IPS-18c (cell line): Measurements from ENCODE around the gene CCL11.

Experiments used
- H3K4me3 ChIP-seq: 2 replicates; pipeline ENCODE4 v1.7.0; 2013; ENCODE audit warnings: low read depth, mild to moderate bottlenecking, low read length, moderate library complexity; ENCODE audit not compliant: insufficient read depth
- H3K9me3 ChIP-seq: one replicate; pipeline ENCODE4 v1.6.1; 2013; ENCODE audit warnings: mild to moderate bottlenecking, low read length, moderate library complexity; ENCODE audit not compliant: control insufficient read depth, insufficient read depth

The CCL11 gene

DNA sequence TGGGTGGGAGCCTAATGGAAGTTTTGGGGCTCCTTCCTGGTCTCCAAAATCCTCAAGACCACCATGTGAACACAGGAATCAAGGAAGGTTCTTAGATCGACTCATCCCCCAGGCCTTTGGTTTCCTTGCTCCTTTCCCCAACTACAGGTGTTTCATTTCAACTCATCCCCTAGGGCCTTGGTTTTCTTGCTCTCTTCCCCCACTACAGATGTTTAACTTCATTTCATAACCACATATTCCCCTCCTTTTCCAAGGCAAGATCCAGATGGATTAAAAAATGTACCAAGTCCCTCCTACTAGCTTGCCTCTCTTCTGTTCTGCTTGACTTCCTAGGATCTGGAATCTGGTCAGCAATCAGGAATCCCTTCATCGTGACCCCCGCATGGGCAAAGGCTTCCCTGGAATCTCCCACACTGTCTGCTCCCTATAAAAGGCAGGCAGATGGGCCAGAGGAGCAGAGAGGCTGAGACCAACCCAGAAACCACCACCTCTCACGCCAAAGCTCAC is at the start of gene CCL11:
CCL11 (plus strand) TSS at position 457 of the 507 bp plus-strand sequence. CDS start 67 bp downstream, outside the sequence.
- Histone ChIP-seq H3K4me3 (no peak within 1 kb of the TSS), H3K9me3 (no peaks in the 10 kb centered on the region)

DNA sequence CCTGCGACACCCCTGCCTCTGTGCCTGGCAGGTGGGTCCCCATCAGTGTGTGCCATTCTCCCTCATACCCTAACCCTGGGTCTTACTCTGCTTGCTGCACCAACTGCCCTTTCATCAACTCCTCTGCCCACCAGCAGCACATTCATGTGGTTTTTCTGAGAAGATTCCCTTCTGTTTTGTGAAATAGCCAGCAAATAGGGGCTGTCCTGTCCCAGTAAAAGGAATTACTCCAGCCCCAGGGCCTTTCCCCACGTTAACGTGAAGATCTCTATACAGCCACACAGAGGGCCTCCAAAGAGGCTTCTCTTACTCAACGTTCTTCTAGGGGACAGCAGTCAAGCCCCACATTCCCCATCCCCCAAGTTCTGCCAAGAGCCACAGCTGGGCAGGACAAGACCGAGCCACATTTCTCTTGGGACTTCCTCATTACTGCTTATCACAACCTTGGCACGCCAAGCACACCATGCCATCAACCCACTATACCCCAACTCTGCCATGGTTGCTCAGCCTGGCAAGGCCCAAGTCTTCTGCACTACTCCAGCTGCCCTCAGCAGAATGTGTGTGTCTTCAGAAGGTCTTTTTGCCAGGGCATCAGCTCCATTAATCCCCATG is 49.2 kb upstream of the CCL11 start:
- no peak overlapping the region for H3K4me3 ChIP-seq
- H3K9me3 ChIP-seq: no peaks in the 10 kb centered on the region

DNA sequence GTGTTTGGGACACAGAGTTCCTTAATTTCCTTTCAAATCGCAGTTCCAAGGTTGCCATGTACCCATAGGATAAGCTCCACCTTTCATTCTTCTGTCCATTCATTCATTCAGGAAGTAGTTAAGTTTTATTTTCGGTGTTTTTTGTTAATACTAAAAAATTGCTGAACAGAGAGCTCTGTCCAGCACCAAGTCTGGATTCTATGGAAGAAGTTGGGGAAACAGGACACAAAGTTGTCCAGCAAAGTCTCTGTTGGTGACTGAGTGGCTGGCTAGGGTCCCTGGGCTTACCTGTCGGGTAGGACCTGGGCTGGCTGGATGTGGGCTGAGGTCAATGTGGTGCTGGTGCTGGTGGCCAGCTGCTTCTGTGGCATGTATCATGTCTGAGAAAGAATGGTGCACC is 48.1 kb upstream of the CCL11 start:
- Histone ChIP-seq H3K9me3 (no peaks in the 10 kb centered on the region), H3K4me3 (no peak overlapping the region)

DNA sequence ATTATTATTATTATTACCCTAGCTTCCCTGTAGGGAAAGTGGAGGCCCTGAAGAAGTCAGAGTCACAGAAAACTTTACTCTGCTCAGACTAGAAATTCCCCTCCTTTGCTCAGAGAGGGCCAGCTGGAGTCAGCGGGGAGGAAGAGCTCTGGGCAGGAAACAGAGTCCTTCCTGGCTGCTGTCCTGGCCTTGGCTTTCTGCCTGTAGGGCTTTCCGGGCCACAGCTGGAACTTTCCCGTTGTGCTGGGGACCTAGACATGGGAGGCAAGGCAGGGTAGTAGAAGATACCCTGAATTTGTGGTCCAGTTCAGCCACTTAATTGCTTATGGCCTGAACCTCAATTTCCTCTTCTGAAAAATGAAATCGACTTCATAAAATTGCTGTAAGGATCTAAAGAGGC is 44.5 kb upstream of the CCL11 start:
- H3K9me3 ChIP-seq: no peaks in the 10 kb centered on the region

DNA sequence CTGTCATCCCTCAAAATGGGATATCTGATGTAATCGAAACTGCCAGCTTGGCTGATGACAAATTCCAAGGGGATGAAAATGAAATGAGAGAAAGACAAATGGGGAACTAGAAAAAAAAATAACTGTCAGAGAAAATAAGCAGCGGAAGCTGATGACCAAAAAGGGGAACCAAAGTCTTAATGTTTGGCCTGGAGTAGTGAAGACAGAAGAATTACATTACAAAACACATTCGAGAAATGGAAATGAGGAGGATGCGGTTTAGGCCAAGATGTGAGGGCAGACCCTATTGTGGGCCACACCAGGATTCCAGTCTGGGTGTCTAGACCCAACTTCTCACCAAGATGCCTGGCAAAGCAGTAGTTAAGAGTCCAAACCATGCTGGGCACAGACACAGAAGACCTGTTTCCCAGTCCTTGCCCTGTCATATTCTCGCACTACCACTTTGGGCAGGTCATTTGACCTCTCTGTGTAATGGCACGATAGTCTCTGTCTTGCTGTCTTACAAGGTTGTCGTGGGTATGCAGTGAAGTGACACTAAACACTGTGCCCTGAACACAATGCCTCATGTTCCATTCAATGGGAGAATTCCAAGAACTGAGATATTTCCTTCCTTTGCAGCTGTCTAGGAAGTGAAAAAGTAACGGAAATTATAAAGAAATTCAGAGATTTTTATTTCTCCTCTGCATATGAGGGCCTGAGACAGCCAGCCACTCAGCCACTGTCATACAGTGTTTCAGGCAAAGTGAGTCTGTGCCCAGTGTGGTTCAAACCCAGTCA is 42.8 kb upstream of the CCL11 start:
- Histone ChIP-seq H3K9me3 (no peaks in the 10 kb centered on the region), H3K4me3 (no peak overlapping the region)

More for the DNA sequence above, 44.5 kb upstream of the CCL11 start:
- no peak overlapping the region for H3K4me3 ChIP-seq

DNA sequence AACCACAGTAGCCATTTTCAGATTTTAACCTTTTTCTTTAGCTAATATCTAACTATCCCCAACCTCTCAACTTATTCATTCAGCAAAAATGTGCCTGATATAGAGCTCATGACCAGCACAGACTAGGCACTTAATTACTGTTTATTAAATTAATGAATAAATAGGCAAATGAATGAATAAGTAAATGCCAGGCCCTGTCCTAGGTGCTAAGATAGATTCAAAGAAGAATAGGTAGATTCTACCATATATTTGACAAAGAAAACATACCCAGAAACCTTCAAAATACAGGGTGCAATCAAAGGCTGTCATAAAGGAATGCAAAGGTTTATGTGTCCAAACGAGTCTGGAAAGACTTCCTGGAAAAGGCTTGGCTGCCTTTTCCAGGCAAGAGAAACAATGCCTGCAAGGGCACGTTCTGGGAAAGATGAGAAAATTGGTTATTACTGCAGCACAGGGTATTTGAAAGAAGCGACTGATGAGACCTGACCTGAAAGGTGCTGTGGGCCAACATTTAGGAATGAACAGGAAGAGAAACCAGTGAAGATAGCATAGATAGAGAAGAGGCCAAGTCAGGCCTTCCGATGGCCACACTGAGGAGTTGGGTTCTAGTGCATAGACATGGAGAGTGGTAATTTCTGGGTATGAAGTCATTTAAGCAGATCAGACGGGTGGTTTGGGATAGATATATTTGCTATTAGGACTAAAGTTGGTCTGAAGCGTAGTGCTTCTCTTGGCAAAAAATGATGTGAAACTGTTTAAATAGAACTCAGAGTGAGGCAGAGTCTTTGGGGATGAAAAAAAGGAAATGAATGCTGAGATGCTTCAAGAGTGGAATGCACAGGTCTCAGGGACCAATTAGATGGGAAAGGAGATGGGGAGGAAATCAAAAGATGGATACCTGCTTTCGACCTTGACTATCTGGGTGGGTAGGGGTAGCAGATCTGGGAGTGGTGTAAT is 41.9 kb upstream of the CCL11 start:
- no peaks in the 10 kb centered on the region for H3K9me3 ChIP-seq
- no peak overlapping the region for H3K4me3 ChIP-seq

DNA sequence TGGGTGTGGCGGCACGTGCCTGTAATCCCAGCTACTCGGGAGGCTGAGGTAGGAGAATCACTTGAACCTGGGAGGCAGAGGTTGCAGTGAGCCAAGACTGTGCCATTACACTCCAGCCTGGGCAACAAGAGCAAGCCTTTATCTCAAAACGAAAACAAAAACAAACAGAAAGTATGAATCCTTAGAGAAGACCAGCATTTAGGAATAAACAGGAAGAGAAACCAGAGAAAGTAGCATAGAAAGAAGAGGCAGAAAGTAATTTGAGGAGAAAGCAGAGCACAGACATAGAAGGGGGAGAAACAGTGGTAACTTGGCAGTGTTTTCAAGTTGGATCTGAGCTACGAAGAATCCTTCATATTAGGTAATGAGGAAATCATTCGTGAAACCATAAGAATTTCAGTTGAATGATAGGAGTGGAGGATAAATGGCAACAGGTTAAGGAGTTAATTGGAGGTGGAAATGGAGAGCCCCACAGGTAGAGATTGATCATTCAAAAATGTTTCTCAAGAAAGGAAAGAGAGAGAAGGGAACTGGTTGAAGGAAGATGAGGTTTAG is 40.1 kb upstream of the CCL11 start:
- H3K9me3 ChIP-seq: peaks cover 2% of the 10 kb centered on the region
- H3K4me3 ChIP-seq: no peak overlapping the region

DNA sequence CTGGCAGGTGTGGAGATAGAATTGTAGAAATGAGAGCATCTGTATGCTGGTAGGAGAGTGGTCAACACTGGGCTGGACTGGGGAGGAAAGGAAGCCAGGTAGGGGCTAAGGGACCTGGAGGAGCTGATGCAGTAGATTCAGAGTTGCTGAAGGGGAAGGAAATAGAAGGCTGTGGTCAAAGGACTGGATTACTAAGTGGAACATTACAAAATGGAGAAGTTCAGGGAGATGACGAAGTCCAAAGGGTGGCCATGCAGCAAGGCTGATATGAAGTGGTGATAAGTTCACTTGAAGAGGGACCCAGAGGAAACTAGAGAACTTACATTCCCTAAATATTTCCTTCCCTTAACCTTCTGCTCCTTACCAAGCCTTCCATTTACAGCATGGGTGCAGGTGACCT is 39.1 kb upstream of the CCL11 start:
- H3K4me3 ChIP-seq: no peak overlapping the region
- H3K9me3 ChIP-seq: peaks cover 2% of the 10 kb centered on the region

DNA sequence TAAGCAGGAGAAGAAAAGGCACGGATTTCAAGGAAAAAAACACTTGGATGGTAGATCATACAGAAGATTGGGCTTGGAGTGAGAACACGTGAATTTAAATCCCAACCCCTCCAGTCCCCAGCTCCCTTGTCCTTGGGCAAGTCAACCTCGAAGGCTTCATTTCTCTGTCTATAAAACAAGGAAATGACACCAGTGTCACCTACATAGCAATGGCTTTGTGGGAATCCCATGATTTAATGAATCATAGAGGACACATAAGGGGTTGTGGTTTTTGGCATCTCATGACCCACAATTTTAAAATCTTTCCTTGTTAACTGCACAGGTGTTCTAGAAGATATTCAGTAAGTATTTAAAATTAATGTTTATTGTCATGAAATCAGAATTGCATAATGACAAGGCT is 38.7 kb upstream of the CCL11 start:
- no peak overlapping the region for H3K4me3 ChIP-seq
- H3K9me3 ChIP-seq: peaks cover 2% of the 10 kb centered on the region

DNA sequence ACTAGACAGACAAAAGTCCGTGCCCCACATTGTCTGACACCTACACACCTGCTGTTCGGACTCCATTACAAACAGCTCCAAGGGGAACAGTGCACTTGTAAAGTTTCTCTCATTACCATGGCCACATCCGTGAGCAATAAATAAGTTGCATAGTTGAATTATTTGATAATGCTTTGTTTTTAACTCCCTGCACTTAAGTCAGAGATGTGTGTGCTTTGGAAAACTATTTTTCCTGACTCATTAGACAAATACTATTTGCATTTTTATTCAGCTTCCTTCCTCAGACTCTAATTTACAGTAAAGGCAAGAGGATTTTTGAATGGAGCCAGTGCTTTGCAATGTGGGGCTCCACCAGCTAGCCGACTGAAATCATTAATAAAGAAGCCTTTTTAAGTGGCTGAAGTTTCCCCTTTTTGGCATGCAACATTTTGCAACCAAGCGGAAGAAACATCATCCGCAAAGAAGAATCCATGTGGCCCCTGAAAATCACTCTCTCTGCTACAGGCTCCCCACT is 37.0 kb upstream of the CCL11 start:
- Histone ChIP-seq H3K9me3 (peaks cover 2% of the 10 kb centered on the region), H3K4me3 (no peak overlapping the region)

DNA sequence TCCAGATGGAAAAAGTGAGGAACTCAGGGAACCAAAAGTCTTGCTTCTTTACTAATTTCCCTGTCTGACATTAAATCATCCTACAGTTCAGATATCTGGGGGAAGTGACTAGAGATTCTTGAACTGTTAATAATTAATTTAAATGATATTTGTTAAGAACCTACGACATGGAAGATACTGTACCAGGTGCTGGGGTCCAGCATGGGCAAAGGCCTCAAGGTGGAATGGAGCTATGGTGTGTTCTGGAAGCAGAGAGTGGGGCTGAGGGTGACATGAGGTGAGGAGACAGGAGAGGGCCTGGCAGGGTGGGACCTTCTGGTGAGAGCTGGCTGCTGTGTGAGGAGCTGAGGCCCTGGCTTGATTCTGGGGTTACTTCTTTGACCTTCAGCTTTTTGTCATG is 36.5 kb upstream of the CCL11 start:
- Histone ChIP-seq H3K4me3 (no peak overlapping the region), H3K9me3 (peaks cover 2% of the 10 kb centered on the region)

DNA sequence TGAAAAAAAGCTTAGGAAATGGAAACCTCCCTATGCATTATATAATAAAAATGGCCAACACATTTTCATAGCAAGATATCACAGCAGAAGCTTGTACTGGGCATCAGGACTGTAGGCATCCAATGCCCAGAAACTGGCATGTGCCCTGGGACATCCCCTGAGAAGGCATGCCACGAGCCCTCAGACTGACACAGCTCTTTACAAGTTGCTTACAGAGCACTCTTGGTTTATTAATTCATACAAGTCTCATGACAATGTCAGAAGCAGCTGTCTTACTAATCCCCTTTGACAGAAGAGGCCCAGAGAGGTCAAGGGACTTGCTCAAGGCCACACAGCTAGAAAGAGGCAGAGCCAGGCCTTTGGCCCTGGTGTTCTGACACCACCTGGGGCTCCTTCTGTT is 36.1 kb upstream of the CCL11 start:
- peaks cover 2% of the 10 kb centered on the region for H3K9me3 ChIP-seq
- no peak overlapping the region for H3K4me3 ChIP-seq

DNA sequence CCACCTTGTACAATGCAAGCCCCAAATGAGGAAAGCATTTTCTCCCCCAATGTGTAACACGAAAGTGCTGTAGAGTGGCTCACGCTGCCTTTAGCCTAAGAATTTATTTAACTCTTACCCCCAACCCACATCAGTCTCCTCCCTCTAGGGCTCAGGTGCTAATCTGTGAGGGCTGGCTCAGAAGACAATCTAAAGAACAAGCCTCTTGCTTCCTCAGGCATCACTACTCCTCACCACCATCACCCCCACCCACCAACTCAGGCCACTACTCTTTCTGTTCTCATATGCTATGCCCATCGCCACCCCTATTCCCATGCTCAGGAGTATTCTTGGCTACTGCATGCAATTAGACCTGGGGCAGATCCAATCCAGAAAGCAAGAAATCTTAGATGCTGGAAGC is 34.4 kb upstream of the CCL11 start:
- no peak overlapping the region for H3K4me3 ChIP-seq
- peaks cover 2% of the 10 kb centered on the region for H3K9me3 ChIP-seq

DNA sequence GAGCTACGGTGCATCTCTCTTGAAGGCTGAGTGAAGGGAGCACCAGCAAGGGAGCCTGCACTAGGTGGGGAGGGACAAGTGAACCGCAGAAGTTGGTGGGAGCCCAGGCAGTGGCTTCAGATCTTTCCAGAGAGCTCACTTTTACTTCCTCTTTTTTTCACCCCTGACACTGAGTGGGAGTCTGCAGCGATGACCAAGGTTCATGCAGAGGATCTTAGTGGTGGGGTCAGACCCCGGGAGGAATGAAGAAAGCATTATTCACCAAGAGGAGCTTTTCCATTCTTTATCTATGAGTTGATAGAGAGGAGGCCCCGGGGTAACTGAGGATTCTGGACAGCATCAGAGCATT is 33.5 kb upstream of the CCL11 start:
- Histone ChIP-seq H3K4me3 (no peak overlapping the region), H3K9me3 (peaks cover 2% of the 10 kb centered on the region)

DNA sequence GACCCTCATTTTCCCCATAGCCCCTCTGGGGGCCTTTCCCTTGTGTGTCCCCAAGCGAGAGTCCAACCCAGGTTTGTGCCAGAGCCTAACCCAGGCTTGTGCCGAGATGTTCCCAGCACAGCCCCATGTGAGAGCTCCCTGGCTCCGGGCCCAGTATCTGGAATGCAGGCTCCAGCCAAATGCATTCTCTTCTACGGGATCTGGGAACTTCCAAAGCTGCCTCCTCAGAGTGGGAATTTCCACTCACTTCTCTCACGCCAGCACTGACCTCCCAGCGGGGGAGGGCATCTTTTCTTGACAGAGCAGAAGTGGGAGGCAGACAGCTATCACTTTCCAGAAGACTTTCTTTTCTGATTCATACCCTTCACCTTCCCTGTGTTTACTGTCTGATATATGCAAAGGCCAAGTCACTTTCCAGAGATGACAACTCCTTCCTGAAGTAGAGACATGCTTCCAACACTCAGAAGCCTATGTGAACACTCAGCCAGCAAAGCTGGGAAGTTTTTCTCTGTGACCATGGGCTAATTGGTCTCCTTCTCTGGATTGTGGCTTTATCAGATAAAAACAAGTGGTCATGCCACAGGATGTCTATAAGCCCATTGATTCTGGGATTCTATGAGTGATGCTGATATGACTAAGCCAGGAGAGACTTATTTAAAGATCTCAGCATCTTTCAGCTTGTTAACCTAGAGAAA is 33.0 kb upstream of the CCL11 start:
- peaks cover 2% of the 10 kb centered on the region for H3K9me3 ChIP-seq

DNA sequence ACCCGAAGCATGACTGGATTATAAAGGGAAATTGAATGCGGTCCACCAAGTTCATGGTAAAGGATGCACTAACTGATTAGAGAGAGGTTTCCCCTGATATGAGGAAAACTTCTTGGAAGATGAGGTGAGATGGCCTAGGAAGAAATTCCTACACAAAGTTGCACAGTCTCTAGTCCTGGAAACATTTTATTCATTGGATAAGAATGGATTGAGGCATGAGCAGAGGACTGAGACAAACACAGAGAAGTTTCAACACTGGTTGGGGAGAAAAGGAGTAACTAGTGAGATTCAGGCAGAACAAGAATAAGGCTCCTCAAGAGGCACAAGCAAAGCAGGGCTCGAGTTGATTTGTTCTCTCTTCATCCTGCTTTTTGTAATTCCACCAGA is 32.4 kb upstream of the CCL11 start:
- H3K4me3 ChIP-seq: no peak overlapping the region
- H3K9me3 ChIP-seq: peaks cover 2% of the 10 kb centered on the region

More for the DNA sequence above, 33.0 kb upstream of the CCL11 start:
- no peak overlapping the region for H3K4me3 ChIP-seq

DNA sequence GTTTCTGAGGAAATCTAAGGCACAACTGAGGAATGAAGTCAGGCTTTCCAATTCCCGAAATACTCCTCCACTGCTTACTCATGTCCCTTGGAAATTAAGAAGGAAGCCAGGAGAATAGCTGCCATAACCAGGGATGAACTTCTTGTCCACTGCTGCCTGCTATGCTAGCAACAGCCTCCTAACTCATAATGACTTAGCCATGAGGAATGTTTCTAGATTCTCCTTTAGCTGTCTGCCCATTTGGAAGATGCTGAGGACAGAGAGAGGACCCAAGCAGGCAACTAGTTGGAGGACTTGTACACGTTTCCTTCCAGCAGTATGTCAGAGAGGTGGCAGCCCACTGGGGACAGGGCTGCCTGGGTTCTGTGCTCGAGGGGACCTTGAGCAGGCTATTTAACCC is 31.4 kb upstream of the CCL11 start:
- no peak overlapping the region for H3K4me3 ChIP-seq

More for the DNA sequence above, 31.4 kb upstream of the CCL11 start:
- peaks cover 2% of the 10 kb centered on the region for H3K9me3 ChIP-seq
